ENCODE measurements around the gene BCL2L2. TPM values are rescaled to one million over a fixed set of nuclear protein-coding genes. Genes with fewer than 3 reads are reported as not detected.

Gene BCL2L2
- total and polyA plus RNA-seq, 9 of the 15 experiments (the other 6 are each of a cell fraction or from before 2014, with no cell fraction given): 2.6 to 32.5 (median 14.7) TPM

DNA sequence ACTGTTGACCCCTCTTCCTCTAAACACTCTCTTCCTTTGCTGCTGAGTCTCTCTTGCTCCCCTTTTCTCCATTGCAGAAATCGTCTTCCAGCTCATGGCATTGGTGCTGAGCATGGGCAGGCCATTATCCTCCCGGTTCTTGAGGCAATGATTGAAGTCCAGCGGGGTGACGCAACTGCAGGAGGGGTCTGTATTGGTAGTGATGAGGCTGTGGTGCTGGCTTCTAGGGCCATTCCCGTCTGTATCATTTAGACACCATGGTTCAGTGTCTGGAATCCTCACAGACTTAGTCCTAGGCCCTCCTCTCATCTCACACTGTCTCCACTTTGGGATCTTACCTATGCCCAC, 46.8 kb downstream of the BCL2L2 start:
- intact Hi-C loops (cut with micrococcal nuclease): no loop called here
- FAIRE-seq (no peak), DNase-seq (ENCODE audit: extremely low read depth in 1 of 4, low spot score in 3 of 4) (no peak), ATAC-seq (no peak)
- no peaks in the 10 kb centered on the region; the same call in 1 of the 2 replicates for H4K20me1 ChIP-seq (replicated peaks; ENCODE audit: control insufficient read depth, insufficient read depth, low read length)
- ChIA-PET POLR2A (no interaction called here), CTCF (ENCODE audit: low intra/inter-chr PET ratio) (no interaction called here)
- H3K27ac ChIP-seq (ENCODE audit: extremely low read depth, low read depth, low read length): no peak overlapping the region
- 14% methylated on average over 5 of the region's 5 CpGs for WGBS (ENCODE audit: insufficient coverage, low coverage, missing lambda C conversion rate)
- peaks cover 17 to 46% of the 10 kb centered on the region in 2 experiments for H3K27me3 ChIP-seq (ENCODE audit: control insufficient read depth in 2 of 2, insufficient read depth in 2 of 2, low read length in 2 of 2)
- no peak overlapping the region for H2AFZ ChIP-seq (ENCODE audit: low read depth, low read length)
- no peaks in the 10 kb centered on the region for H3K79me2 ChIP-seq (ENCODE audit: control insufficient read depth, insufficient read depth, low read length)
- no peaks in the 10 kb centered on the region for H3K9me3 ChIP-seq (replicated peaks; ENCODE audit: control insufficient read depth, insufficient read depth, low read depth, low read length)
- BruUV-seq (replicated peaks): no TSS peak
- no peaks in the 10 kb centered on the region for H3K36me3 ChIP-seq (ENCODE audit: control insufficient read depth, insufficient read depth, low read length)
- H3K4me3 ChIP-seq: no peak overlapping the region
- TF ChIP-seq TCF15 (CRISPR knock-in tag; IDR thresholded peaks at IDR 0.05) (no peak), ZNF134 (CRISPR knock-in tag; conservative IDR thresholded peaks at IDR 0.05) (no peak), ZNF780A (CRISPR knock-in tag; IDR thresholded peaks at IDR 0.05) (no peak)
- H3K4me1 ChIP-seq (replicated peaks in 1 of 2; ENCODE audit: control insufficient read depth in 2 of 2, insufficient read depth in 2 of 2, low read length in 2 of 2): peaks cover 0 to 13% of the 10 kb centered on the region in 2 experiments; a peak in 3 of 5 replicates
- in situ Hi-C loops (cut with MboI): no loop called here
- H3K4me2 ChIP-seq (ENCODE audit: insufficient read depth, low read length): no peak overlapping the region
- no peaks in the 10 kb centered on the region for H3K9me1 ChIP-seq (ENCODE audit: control insufficient read depth, insufficient read depth, low read length)
- no peak overlapping the region for H3K9ac ChIP-seq (ENCODE audit: insufficient read depth in 1 of 2, low read depth in 2 of 2, low read length in 2 of 2)

DNA sequence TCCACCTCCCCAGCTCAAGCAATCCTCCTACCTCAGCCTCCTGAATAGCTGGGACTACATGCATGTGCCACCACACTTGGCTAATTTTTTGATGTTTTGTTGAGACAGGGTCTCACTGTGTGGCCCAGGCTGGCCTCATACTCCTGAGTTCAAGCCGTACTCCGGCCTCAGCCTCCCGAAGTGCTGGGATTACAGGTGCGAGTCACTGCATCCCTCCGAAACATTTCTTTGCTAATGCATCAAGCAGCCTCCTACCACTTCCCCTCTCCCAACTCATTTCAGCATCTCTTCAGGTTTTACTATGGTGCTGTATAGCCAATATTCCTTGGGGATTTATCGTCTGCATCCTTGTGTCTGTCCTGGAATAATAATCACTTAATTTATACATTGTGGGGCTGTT, 48.4 kb downstream of the BCL2L2 start:
- POLR2A ChIA-PET: interaction anchor here (0.7 kb wide), 1 partner anchor 9 kb away, joined by 3 read pairs; no protein-coding TSS in a partner anchor
- Histone ChIP-seq H3K9me3 (replicated peaks; ENCODE audit: control insufficient read depth, insufficient read depth, low read depth, low read length) (no peaks in the 10 kb centered on the region), H2AFZ (ENCODE audit: low read depth, low read length) (no peak overlapping the region), H3K79me2 (ENCODE audit: control insufficient read depth, insufficient read depth, low read length) (no peaks in the 10 kb centered on the region), H3K9ac (ENCODE audit: insufficient read depth in 1 of 2, low read depth in 2 of 2, low read length in 2 of 2) (no peak overlapping the region), H3K27me3 (ENCODE audit: control insufficient read depth in 2 of 2, insufficient read depth in 2 of 2, low read length in 2 of 2) (peaks cover 17 to 53% of the 10 kb centered on the region in 2 experiments), H3K27ac (ENCODE audit: extremely low read depth, low read depth, low read length) (no peak overlapping the region), H3K9me1 (ENCODE audit: control insufficient read depth, insufficient read depth, low read length) (no peaks in the 10 kb centered on the region), H3K4me1 (replicated peaks in 1 of 2; ENCODE audit: control insufficient read depth in 2 of 2, insufficient read depth in 2 of 2, low read length in 2 of 2) (peaks cover 0 to 13% of the 10 kb centered on the region in 2 experiments; a peak in 3 of 5 replicates), H4K20me1 (replicated peaks; ENCODE audit: control insufficient read depth, insufficient read depth, low read length) (no peaks in the 10 kb centered on the region; the same call in 1 of the 2 replicates), H3K4me2 (ENCODE audit: insufficient read depth, low read length) (no peak overlapping the region), H3K4me3 (no peak overlapping the region), H3K36me3 (ENCODE audit: control insufficient read depth, insufficient read depth, low read length) (no peaks in the 10 kb centered on the region)
- intact Hi-C loops (cut with micrococcal nuclease) (no loop called here), in situ Hi-C loops (cut with MboI) (no loop called here)
- DNase-seq (ENCODE audit: extremely low read depth in 1 of 4, low spot score in 3 of 4) (no peak), FAIRE-seq (no peak), ATAC-seq (no peak)
- CTCF ChIA-PET (ENCODE audit: low intra/inter-chr PET ratio): no interaction called here
- TF ChIP-seq ELF2 (CRISPR knock-in tag; IDR thresholded peaks at IDR 0.05) (no peak), EZH2 (IDR thresholded peaks at IDR 0.05; ENCODE audit: borderline replicate concordance, low read depth, low read length) (no peak), MEF2A (IDR thresholded peaks at IDR 0.05; ENCODE audit: control insufficient read depth, low read depth, low read length) (no peak)
- BruUV-seq (replicated peaks): no TSS peak
- 7% methylated on average over 6 of the region's 6 CpGs for WGBS (ENCODE audit: insufficient coverage, low coverage, missing lambda C conversion rate)

All from K562 (cell line).